ENCODE data around the gene LMBR1.
"Not testable (repeated sequence)": the region's sequence is repeated elsewhere in the genome, so short reads cannot be mapped to it uniquely, and the experiment has no call there.

LMBR1 gene

DNA sequence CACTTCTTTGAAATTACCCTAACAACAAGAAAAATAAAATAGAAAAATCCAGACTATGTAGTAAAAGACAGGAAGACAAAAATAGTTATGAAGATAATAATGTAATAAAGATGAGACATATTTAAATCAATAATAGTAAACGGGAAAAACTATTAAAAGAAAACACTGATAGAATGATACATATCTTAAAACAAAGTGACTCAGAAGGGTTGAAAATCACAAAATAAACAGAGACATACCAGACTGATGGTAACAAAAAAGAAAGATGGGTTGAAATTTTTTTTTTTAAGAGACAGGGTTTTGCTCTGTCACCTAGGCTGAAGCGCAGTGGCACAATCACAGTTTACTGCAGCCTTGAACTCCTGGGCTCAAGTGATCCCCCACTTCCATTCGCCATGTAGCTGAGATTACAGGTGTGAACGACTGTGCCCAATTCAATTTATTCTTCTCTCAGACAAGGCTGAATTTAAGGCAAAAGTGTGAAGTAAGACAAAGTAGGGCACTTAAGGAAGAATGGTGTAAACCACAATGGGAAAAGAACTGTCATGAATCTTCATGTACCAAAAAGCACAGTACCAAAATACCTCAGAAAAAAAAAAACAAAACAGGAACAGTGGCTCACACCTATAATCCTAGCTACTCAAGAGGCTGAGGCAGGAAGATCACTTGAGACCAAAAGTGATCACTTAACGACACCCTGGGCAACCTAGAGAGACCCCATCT, 47.4 kb downstream of the LMBR1 start:
- DNase-seq (ENCODE audit: low spot score), result no peak

DNA sequence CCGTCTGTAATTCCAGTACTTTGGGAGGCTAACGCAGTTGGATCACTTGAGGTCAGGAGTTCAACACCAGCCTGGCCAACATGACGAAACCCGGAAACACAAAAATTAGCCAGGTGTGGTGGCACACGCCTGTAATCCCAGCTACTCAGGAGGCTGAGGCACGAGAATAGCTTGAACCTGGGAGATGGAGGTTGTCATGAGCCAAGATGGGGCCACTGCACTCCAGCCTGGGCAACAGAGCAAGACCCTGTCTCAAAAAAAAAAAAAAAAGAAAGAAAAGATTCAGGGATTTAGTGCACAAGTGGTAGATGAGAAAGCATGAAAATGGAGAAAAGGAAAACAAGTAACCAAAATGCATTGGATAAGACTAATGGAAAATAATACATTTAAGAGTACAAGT, 49.4 kb downstream of the LMBR1 start:
- not testable (repeated sequence) for DNase-seq (ENCODE audit: low spot score)

DNA sequence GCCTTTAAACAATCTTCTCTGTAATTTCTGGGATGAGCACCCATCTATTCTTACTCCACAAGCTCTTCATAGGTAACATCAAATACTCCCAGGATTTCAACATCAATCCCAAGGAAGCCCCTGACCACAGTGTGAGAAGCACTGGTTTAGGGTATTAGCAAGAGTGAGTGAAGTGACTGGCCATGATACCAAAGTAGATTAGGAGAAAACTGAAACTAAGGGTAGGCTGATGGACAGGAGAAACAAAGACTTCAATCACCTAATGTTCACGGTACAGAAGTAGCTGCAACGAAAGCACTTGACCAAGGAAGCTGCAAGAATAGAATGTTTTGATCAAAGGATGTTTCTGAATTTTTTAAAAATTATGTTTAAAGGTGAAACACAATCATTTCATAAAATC, 49.8 kb downstream of the LMBR1 start:
- no peak for DNase-seq (ENCODE audit: low spot score)

DNA sequence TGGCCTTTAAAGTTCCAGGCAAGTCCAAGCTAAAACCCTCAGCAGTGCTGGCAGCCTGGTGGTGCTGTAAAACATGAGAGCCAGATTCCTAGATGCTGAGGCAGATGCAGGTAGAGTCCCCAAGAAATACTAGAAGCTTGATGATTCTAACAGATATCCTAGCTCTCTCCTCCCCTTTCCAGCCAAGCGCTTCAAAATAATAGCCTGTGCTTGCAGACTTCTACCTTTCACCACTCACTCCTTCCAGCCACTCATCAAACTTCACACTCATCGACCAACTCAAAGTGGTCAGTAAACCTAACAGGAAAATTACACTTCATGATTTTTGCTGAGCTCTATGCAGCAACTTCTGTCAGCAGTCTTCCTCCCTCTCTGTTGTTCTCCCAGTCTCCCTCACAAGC, 50.2 kb downstream of the LMBR1 start:
- no peak for DNase-seq (ENCODE audit: low spot score)

DNA sequence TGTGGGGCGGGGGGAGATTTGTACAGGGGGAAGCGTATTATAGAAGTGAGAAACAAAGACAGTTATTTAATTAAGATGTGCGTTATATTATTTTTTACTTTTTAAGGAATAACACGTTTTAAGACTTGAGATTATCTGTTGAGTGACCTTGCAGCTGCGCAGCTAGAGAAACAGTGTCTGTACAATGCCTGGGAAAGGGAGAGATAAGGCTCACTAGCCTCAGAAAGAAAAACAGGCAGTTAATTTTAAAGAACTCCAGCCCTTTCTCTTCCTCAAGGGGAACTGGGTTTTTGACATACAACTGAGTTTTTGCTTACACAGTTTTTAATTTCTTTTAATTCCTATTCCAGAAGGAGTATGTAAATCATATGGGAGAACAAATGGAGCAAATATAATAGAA, 50.7 kb downstream of the LMBR1 start:
- no peak for DNase-seq (ENCODE audit: low spot score)

DNA sequence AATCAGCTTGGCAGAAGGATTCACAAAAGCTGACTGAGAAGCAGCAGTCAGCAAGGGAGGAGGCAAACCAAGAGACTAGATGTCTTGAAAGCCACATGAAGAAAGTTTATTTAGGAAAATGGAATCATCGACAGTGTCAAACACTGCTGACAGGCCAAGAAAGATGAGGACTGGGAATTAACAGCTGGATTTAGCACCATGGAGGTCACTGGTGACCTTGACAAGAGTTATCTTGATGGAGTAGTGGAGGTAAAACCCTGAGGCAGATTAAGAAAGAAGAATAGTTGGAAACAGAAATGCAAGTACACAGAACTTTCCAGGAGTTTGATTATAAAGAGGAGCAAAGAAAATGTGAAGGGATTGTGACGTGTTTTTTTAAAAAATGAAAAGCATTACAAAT, 51.5 kb downstream of the LMBR1 start:
- DNase-seq (ENCODE audit: low spot score), result no peak

DNA sequence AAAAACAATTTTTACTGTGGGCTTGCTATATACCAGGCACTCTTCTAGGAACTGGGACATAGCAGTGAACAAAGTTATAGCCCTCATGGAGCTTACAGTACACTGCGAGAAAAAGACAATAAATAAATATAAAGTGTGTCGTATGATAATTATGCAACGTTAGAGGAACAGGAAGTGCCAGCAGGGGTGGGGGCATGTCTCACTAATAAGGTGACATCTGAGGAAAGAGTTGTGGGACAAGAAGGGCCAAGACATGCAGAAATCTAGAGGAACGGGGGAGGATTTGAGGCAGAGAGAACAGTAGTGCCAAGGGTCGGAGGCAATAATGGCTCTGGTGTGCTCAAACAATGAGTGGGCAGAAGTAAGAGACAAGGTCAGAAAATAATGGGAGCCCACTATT, 52.8 kb downstream of the LMBR1 start:
- no peak for DNase-seq (ENCODE audit: low spot score)

DNA sequence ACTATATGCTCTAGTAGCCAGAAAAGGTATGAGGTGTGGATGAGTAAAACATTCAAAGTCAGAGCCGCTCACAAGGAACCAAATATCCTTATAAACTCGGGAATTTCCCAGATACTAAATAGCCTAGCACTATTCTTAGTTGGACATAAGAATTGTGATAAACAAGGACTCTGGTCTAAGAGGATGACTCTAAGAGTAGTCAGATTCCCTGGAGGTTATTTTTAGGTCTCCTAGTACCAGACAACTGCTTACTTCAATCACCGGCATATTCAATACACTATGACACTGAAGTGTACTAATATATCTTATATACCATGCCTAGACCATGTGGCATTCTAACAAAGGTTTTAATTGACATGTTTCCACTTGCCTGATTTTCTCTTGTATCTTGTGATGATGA, 56.5 kb downstream of the LMBR1 start:
- DNase-seq (ENCODE audit: low spot score), result no peak

DNA sequence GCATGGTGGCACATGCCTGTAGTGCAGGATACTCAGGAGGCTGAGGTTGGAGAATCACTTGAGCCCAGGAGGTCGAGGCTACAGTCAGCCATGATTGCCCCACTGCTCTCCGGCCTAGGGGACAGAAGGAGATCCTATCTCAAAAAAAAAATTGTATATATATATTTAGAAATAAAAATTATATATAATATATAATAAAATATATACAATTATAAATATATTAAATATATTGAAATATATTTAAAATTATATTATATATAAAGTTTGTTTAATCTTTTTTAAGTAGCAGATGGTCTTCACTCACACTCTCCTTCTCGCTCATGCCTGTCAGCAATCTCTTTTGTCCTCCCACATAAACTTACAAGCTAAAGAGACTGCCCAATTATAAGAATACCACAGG, 58.5 kb downstream of the LMBR1 start:
- DNase-seq (ENCODE audit: low spot score), result no peak

DNA sequence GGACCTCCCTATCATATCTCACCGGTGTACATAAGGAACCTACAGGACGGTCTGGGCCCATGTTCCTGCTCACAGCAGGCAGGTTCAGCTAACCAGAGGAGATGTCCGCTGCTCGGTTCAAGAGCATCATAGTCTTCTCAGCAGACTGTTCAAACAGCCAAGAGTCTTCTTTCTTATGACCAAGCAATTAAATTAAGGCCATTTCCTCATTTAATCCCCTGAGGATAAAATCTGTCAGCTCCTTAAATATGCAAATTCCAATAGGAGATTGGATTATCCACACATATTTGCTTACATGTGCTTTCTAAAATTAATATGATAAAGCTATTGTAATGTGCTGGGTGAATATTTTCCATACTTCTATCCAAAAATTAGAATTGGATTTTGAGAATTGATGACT, 59.7 kb downstream of the LMBR1 start:
- DNase-seq (ENCODE audit: low spot score), result no peak

DNA sequence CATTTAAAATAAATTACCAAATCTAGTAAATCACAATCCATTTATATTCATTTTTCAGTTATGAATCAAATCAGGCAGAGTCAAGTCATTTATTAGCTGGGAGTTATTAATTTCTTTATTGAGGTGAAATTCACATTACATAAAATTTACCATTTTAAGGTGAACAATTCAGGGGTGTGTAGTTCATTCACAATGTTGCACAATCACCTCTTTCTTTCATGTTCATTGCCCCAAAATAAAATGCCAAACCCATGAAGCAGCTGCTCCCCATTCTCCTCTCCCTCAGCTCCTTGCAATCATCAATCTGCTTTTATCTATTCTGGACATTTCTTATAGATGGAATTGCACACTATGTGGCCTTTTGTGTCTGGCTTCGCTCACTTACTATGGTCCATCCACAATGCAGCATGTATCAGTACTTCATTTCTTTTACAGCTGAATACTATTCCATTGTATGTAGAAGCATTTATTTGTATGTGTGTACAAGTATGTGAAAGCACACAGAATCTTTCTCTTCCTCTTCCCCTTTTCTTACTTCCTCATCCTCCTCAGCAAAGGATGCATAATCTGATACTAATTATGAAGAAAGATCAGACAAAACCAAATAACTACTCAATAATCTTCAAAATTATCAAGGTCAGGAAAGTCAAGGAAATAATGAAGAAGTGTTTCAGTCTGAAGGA, 60.6 kb downstream of the LMBR1 start:
- no peak for DNase-seq (ENCODE audit: low spot score)

DNA sequence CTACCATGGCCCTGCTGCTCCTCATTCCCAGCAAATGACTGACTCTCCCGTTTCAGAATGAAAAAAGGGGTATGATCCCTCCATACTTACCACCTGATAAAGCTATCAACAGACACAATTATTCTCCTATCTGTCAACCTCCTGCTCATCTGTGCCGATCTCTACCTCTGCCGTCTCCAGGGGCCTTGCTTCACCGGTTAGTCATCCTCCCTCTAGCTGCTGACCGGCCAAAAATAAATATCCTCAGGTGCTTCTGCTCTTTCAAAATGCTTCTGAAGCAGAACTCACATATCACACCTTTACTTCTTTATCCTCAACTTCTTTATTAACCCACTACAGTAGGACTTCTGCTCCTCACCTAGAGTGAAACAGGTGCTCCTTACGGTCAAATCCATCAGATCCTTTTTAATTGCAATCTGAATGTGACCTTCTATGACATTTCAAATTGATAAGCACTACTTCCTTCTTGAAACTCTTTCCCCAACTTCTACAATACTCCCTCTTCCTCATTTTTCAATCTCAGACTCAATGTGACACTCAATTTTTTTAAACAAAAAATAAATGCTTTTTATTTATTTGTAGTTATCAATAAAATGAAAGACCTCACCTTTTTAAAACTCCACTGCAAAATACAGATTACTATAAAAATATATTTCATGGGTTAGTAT, 63.2 kb downstream of the LMBR1 start:
- no peak for DNase-seq (ENCODE audit: low spot score)

DNA sequence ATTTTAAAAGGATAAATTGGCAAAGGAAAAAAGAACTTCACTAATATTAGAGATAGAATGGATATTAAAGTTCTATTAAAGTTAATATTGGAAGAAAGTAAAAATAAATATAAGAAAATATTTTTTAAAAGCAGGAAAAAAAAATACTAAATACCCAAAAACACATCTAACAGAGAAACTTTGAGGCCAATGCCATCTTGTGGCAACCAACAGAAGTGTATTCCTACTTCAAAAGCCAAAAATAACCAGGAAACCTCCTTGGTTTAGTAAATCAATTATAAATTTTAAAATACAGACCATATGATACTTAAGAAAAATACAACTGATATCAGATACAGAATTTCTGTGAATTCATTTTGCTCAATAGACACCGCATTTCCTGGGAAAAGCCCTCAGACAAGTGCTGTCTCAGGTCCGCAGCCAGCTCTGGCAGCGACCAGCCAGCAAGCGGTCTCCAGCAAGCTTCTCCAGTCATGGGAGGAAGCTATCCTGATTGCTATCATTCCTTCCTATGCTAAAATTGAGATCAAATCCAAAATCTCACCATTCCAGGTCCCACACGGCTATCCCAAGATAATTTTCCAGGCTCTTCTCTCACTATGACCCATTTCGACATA, 65.3 kb downstream of the LMBR1 start:
- DNase-seq (ENCODE audit: low spot score), result no peak

DNA sequence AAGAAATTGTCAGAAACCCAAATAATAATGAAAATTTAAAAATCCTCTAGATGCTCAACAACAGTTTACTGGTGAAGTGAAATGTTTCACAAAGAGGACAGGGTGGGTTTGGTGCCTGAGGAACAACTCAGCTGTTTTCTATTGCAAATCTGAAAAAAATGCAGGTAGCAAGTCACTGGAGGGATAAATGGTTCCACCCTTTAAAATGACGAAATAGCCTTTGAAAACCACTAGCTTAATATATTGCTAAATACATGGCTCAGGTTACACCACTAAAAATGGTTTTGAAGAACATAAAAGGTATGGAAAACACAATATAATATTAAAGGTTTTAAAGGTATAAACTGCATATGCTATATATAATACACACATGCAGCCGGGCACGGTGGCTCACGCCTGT, 69.5 kb downstream of the LMBR1 start:
- no peak for DNase-seq (ENCODE audit: low spot score)

DNA sequence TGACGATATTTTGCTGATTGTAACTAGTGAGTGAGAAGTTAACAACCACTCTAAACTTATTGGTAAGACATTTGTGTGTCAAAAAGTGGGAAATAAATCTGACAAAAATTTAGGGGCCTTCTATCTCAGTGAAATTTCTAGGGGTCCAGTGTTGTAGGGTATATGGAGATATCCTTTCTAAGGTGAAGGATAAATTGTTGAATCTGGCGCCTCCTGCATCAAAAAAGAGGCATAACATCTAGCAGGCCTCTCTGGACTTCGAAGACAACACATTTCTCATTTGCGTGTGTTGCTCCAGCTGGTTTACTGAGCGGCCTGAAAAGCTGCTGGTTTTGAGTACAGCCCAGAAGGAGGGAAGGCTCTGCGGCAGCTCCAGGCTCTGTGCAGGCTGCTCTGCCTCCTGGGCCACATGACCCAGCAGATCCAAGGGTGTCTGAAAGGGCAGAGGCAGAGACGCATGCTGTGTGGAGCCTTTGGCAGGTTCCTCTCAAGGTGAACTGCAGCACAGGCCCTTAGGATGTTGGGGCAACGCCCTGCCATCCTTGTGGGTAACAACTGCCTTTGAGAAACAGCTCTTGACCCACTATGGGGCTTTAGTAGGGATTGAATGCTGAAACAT, 72.4 kb downstream of the LMBR1 start:
- DNase-seq (ENCODE audit: low spot score), result no peak

DNA sequence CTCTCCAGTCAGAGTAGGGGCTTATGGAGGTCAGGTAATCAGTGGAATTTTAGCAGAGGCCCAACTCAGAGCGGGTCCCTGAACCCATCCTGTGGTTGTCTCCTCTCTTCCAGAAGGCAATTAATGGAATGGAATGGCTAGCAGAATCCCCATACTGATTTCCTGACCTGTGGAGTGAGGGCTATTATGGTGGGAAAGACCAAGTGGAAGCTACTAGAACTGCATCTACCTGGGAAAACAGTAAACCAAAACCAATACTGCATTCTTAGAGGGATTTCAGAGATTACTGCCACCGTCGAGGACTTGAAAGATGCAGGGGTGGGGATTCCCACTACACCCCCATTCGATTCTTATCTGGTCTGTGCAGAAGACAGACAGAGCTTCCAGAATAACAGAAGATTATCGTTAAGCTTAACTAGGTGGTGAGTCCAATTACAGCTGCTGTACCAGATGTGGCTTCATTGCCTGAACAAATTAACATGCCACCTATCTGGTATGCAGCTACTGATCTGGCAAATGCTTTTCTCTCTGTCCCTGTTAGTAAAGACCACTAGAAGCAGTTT, 73.2 kb downstream of the LMBR1 start:
- DNase-seq (ENCODE audit: low spot score), result no peak

DNA sequence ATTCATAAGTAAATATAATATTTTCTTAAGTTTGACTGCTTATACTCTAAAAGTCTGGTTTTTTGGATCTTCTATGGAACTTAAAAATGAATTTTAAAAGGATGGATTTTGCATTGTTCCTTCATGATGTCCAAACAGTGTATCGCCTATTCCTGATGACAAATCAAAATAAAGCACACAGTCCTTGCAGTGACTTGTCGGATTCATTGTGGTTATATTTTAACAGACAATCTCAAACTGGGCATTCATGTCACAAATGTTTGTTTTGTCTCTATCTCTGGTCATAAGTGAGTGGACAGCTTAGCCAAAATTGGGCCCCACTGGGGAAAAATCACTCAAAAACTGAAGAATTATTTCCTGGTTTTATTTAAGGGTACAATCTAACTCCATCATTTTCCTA, 74.8 kb downstream of the LMBR1 start:
- no peak for DNase-seq (ENCODE audit: low spot score)

DNA sequence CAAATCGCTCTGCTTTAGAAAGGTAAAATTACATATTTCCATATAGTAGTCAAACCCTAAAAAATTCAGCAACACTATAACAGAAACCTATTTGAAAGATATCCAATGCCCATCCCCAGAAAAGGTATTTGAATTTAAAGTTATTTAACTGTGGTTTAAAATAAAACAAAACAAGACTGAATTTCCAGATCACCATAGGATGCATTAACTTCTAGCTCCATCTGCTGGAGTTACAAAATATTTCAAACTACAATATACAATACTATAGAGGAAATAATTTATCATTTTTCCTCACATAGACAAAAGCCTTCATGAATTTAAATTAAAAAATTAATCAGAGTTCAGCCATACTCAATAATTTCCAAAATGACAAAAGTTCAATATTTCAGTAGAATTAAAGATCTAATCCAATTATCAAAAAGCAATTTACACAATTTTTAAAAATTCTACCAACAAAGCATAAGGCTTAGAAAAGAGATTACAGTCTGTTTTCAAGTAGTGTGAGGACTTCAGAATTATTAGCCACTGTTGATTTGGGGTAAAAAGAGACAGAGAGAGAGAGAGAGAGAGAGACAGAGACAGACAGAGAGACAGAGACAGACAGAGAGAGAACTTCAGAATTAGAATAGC, 75.9 kb downstream of the LMBR1 start:
- no peak for DNase-seq (ENCODE audit: low spot score)

DNA sequence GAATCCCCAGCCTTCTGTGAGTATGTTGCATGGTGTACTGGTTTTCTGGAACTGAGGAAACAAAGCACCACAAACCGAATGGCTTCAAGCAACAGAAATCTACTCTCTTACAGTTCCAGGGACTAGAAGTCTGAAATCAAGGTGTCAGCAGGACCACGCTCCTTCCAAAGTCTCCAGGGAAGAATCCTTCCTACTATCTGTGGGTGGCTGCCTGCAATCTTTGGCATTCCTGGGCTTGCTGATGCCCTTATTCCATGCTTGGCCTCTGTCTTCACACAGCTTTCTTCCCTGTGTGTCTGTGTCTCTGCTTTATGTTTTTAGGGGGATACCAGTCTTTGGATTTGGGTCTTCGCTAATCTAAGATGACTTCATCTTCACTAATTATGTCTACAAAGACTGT, 81.3 kb downstream of the LMBR1 start:
- no peak for DNase-seq (ENCODE audit: low spot score)

DNA sequence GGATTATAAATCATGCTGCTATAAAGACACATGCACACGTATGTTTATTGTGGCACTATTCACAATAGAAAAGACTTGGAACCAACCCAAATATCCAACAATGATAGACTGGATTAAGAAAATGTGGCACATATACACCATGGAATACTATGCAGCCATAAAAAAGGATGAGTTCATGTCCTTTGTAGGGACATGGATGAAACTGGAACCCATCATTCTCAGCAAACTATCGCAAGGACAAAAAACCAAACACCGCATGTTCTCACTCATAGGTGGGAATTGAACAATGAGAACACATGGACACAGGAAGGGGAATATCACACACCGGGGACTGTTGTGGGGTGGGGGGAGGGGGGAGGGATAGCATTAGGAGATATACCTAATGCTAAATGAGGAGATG, 89.3 kb downstream of the LMBR1 start:
- DNase-seq (ENCODE audit: low spot score), result not testable (repeated sequence)

DNA sequence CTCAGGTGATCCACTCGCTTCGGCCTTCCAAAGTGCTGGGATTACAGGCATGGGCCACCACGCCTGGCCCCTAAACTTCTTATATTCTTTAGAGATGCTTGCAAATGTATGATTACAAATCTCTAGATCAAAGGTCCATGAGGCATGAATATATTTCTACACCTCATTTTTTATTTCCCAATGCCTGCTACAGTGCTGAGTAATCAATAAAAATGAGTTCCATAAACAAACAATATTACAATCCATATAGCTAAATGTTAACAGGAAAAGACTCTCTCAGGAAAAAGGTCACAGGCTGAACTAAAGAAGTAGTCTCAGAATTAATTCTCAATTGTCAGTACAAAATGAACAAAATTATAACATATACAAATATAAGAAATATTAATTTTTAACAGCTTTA, 90.8 kb downstream of the LMBR1 start:
- no peak for DNase-seq (ENCODE audit: low spot score)

DNA sequence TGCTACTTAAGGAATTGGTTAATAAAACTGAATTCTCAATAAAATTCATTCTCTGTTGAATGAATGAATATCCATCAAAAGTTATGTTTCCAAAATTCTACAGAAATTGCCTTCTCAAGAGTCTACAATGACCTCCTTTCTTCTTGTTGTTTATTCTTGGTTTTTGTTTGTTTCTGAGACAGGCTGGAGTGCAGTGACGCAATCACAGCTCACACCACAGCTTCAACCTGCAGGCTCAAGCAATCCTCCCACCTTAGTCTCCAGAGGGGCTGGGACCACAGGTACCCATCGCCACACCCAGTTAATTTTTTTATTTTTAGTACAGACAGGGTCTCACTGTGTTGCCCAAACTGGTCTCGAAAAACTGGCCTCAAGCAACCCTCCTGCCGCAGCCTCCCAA, 97.6 kb downstream of the LMBR1 start:
- no peak for DNase-seq (ENCODE audit: low spot score)
